Activated gamma-delta T cell (primary cell): ENCODE measurements around the gene BMP8B.

Experiments
- DNase-seq: peaks from one replicate; lab custom pipeline; 2025; lab: John Stamatoyannopoulos, UW

Gene BMP8B

DNA sequence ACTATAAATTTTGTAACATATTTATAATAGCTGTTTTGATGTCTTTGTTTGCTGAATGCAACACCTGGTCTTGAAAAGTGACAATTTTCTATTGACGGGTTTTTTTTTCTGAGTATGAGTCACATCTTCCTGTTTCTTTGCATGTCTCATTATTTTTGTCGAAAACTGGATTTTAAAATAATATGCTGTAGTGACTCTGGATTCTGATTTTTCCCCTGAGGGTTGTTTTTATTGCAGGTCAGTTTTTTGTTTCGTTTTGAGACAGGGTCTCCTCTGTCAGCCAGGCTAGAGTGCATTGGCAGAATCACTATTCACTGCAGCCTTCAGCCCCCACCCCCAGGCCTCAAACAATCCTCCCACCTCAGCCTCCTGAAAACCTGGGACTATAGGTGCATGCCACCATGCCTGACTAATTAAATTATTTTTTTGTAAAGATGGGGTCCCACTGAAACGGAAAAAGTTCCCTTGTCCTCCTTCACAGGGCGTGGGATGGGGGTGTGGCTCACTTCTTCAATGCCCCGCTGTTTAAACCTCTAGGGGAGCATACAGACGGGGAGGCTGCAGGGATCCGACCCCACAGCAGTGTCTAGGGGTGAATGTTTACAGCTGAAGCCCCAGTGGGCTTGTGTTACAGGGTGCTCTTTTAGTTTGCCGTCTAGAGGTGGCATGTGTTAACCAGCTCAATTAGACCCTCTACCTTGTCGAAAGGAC, 61.3 kb downstream of the BMP8B start:
- DNase-seq, result no peak

DNA sequence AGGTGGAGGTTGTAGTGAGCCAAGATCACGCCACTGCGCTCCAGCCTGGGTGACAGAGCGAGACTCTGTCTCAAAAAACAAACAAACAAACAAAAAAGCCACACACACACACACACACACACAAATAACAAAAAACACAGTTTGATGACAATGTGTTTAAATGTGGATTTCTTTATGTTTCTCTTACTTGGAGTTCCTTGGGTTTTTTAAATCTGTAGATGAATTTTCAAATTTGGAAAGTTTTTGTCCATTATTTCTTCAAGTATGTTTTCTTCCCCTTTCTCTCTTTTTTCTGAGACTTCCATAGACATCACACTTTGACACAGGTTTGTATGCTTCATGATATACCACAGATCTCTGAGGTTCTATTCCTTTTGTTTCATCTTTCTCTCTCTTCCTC, 62.1 kb downstream of the BMP8B start:
- DNase-seq, result no peak

DNA sequence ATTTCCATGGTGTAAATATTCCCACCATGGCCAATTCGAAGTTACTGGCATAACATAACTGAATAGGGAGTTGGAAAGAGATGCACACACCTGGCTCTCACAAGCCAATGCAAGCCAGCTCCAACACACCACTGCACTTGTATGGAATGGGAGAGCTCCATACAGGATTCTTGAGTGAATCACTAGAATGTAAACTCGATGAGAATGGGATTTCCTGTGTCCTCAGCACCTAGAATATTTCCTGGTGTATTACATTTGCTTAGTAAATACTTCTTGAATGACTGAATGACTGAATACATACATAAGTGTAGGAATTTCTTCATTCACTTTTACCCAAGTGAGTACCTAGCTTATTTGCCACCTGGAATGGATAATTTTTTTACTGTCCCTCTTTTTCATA, 66.2 kb downstream of the BMP8B start:
- DNase-seq, result no peak

DNA sequence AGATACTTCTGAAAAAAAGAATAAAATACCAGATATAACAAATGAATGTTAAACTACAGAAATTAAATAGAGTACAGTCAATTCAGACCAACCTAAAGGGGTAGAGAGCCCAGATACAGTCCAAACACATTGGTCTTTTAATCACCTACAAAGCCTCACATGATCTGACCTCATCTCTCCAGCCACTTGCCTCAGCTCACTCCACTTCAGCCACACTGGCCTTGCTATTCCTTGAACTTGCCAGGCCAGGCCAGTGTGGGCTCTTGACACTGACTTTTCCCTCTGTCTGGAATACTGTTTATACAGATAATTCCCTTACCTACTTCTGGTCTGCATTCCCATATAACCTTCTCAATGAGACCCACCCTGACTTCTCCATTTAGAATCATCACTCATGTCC, 67.0 kb downstream of the BMP8B start:
- no peak for DNase-seq

DNA sequence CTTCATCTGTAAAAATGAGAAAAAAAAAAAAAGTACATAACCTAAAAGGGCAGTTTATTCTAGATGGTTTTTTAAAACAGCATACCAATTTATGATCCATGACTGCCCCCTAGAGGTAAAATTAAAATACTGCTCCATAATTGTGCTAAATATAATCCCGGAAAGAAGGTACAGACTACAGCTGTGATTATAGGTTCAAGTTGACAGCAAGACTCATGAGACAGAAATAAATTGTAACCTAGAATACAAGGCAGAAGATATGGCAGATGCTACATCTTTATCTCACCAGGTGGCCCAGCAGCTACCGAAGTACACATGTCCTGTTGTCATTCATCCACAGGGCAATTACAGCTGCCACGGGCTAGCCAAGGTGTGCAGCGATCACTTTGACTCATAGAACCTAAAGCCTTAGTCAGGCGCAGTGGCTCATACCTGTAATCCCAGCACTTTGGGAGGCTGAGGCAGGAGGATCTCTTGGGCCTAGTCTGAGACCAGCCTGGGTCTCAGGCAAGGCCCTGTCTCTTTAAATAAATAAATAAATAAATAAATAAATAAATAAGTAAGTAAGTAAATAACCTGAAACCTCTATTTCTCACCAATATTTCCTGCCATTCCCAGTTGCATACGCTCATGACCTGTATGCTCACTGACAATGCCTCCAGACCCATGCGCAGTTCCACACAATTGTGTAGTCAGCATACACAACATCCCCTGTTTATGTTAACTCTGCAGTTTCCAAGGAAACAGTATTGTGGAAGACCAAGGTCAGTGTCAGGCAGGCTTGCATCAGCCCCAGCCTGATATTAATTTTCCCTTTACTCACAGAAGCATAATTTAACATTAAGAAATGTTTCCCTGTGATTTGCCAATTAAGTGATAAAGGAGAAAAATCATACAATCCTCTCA, 68.3 kb downstream of the BMP8B start:
- DNase-seq, result no peak

DNA sequence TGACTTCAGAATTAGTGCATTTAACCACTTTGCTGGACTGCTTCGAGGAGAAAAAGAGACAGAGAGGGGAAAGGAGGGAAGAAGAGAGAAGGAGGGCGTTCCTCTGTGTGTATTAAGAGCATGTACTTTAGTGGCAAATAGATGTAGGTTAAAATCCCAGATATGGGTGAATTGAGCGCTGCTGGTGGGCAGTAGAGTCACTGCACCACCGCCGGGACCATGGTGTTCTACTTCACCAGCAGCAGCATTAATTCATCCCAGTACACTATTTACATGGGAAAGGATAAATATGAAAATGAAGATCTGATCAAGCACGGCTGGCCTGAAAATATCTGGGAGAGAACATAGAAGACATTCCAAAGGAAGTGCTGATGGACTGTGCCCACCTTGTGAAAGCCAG, 70.9 kb downstream of the BMP8B start:
- DNase-seq, result no peak

DNA sequence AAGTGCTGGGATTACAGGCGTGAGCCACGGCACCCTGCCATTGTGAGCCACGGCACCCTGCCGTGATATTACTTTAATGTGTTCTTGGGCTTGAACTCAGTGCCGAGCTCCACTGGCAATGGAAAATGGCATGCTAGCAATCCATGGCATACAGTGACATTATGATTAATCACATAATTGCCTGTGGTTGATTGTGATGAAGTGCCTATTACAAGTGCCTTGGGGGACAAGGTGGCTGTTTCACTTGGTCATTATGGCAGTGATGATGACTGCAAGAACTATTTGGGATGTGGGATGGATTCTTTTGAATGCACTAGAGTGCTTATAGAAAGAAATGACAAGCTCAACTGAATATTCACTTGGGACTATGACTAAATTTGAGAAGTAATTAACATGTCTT, 75.1 kb downstream of the BMP8B start:
- no peak for DNase-seq

DNA sequence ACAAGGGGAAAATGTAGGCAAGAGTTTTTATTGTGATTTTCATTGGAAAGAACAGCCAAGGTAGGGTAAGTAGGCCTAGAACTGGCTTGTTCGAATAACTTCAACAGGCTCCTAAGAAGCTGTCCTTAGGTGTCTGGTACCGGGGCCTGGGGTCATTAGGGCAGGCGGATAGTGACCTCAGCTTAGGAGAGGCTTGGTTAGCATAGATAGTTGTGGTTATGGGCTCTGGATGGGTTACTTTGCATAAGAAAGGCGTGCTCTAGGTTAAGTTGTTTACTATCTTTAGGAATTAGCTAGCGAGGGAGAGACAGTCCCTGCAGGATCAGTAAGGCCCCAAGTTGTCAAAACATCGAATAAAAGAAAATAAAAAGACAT, 76.7 kb downstream of the BMP8B start:
- no peak for DNase-seq

DNA sequence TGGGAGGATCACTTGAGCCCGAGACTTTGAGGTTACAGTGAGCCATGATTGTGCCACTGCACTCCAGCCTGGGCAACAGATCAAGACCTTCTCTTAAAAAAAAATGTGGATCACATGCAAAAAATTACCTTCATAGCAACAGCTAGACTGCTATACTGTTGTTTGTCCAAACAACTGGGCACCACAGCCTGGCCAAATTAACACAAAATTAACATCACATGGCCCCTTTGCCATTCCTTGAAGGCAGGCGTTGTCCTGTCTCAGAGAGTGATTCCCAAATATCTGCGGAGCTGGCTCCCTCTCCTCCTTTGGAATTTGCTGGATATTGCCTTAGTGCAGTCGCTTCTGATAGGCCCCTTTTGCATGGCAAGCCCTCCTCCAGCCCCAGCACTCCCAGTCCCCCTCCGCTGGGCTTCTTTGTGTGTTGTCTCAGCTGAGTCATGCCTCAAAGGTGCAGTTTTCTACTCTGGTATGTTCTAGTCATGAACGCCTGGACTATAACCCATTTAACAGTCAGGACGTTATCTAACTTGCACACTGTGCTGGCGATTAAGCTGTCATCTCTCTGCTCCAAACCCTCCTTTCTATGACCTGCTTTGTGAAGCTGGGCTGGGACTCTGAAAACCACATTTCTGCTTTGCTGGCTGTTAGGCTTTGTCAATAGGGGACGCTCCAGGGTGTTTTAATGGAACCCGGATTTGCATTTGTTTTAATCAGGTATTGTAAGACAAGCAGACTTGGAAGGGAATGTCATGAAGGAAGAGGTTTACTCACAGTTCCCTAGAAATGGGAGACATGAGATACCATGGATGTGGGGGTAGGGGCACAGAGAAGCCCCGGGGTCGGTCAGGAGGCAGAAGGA, 77.3 kb downstream of the BMP8B start:
- DNase-seq, result no peak

DNA sequence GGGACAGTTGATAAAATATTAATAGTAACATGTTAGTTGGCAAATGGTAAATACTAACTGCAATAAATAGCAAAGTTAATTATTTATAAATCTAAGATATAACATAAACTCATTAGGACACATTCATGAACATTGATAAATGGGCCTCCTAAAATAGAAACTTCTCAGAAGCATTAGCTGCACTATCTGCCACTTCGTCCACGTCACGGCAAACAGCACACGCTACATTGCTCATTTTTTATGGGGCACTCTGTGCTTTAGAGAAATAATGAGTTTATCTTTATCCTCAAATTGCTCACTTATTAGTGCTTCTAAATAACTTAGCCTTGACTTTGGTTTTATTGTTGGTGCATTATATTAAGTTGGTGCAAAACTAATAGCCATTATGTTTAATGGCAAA, 81.2 kb downstream of the BMP8B start:
- DNase-seq, result no peak
